ENCODE measurements around the gene RUNDC1.
"Not testable (repeated sequence)": the region's sequence is repeated elsewhere in the genome, so short reads cannot be mapped to it uniquely, and the experiment has no call there.

The RUNDC1 gene

GRCh38 chr17:42992872-42993271, 12.5 kb downstream of the RUNDC1 start:
- no peak for DNase-seq

- not testable (repeated sequence) for DNase-seq
Measured at GRCh38 chr17:42993913-42994312, 13.5 kb downstream of the RUNDC1 start.

- no peak for DNase-seq
Measured at GRCh38 chr17:42997390-42997983, 17.1 kb downstream of the RUNDC1 start.

- DNase-seq: peak; percentile 99
Measured at GRCh38 chr17:42997984-42998938, 17.9 kb downstream of the RUNDC1 start, which contains the start of gene RPL27. Gene RPL27, plus strand, starts transcription at chr17:42998419. Its CDS starts 332 bp downstream, at chr17:42998751.

GRCh38 chr17:42999003-42999525, 18.7 kb downstream of the RUNDC1 start:
- no peak for DNase-seq

GRCh38 chr17:43000894-43001293, 20.5 kb downstream of the RUNDC1 start:
- not testable (repeated sequence) for DNase-seq

GRCh38 chr17:43003542-43004172, 23.3 kb downstream of the RUNDC1 start:
- DNase-seq: no peak

- DNase-seq: peak; percentile 59
Measured at GRCh38 chr17:43006639-43007551, 26.5 kb downstream of the RUNDC1 start, which contains the start of gene IFI35. Gene IFI35, plus strand, starts transcription at chr17:43006784. Its CDS starts 164 bp downstream, at chr17:43006948.

GRCh38 chr17:43010667-43011308, 30.4 kb downstream of the RUNDC1 start:
- no peak for DNase-seq

- no peak for DNase-seq
Measured at GRCh38 chr17:43011728-43012472, 31.5 kb downstream of the RUNDC1 start.

GRCh38 chr17:43013296-43013695, 32.9 kb downstream of the RUNDC1 start:
- no peak for DNase-seq

- no peak for DNase-seq
Measured at GRCh38 chr17:43014020-43014648, 33.8 kb downstream of the RUNDC1 start.

- no peak for DNase-seq
Measured at GRCh38 chr17:43014649-43015542, 34.5 kb downstream of the RUNDC1 start.

- DNase-seq: no peak
Measured at GRCh38 chr17:43015579-43015978, 35.2 kb downstream of the RUNDC1 start.

- DNase-seq: no peak
Measured at GRCh38 chr17:43016216-43016615, 35.9 kb downstream of the RUNDC1 start.

GRCh38 chr17:43018008-43018853, 37.9 kb downstream of the RUNDC1 start:
- DNase-seq: peak; percentile 23

GRCh38 chr17:43018932-43019331, 38.6 kb downstream of the RUNDC1 start:
- no peak for DNase-seq

- DNase-seq: no peak
Measured at GRCh38 chr17:43019418-43019817, 39.1 kb downstream of the RUNDC1 start.
